ENCODE data around the gene KCNMA1. TPM values are rescaled to one million over a fixed set of nuclear protein-coding genes. Genes with fewer than 3 reads are reported as not detected.

The KCNMA1 gene
- total RNA-seq, 1 experiment from 2014 or later, result 20.7 TPM

DNA sequence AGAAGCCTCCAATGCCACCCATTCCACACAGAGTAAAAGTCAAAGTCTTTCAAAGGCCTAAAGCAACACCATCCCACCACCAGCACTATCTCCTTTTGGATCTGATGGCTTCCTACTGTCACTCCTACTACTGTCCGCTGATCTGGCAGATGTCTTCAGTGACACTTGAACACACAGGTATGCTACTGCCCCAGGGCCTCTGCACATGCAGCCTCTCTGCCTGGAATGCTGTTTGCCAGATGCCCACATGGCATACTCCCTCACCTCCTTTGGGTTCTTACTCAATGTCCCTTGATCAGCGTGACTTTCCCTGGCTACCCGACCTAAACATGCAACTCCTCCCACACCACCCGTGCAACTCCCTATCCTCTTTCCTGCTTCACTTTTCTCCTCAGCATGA, 512.4 kb downstream of the KCNMA1 start:
- peaks cover 10% of the 10 kb centered on the region for H3K27me3 Mint-ChIP-seq (ENCODE audit: insufficient read depth, unreplicated experiment)
- no peak for DNase-seq
- POLR2A ChIA-PET, result no interaction called here
- no peak overlapping the region for H3K27ac Mint-ChIP-seq (ENCODE audit: unreplicated experiment)
- no peaks in the 10 kb centered on the region for H3K4me1 Mint-ChIP-seq (ENCODE audit: low read depth, unreplicated experiment)
- no peaks in the 10 kb centered on the region for H3K9me3 Mint-ChIP-seq (ENCODE audit: unreplicated experiment)
- no peaks in the 10 kb centered on the region for H3K4me1 ChIP-seq
- H3K27me3 ChIP-seq (replicated peaks; ENCODE audit: control insufficient read depth, insufficient read depth, low read length), result no peaks in the 10 kb centered on the region; the same call in 1 of the 2 replicates
- H3K4me3 Mint-ChIP-seq (ENCODE audit: unreplicated experiment), result no peak overlapping the region
- no peaks in the 10 kb centered on the region for H3K9me3 ChIP-seq
- CTCF ChIA-PET, result no interaction called here
- H3K4me3 ChIP-seq (ENCODE audit: low read depth, low read length), result no peak overlapping the region
- TF ChIP-seq, protein P1, sequence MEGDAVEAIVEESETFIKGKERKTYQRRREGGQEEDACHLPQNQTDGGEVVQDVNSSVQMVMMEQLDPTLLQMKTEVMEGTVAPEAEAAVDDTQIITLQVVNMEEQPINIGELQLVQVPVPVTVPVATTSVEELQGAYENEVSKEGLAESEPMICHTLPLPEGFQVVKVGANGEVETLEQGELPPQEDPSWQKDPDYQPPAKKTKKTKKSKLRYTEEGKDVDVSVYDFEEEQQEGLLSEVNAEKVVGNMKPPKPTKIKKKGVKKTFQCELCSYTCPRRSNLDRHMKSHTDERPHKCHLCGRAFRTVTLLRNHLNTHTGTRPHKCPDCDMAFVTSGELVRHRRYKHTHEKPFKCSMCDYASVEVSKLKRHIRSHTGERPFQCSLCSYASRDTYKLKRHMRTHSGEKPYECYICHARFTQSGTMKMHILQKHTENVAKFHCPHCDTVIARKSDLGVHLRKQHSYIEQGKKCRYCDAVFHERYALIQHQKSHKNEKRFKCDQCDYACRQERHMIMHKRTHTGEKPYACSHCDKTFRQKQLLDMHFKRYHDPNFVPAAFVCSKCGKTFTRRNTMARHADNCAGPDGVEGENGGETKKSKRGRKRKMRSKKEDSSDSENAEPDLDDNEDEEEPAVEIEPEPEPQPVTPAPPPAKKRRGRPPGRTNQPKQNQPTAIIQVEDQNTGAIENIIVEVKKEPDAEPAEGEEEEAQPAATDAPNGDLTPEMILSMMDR (IDR thresholded peaks at IDR 0.05; ENCODE audit: insufficient read depth in 1 of 2, low read depth in 1 of 2, low read length in 1 of 2, severe bottlenecking in 1 of 2, unreplicated experiment in 1 of 2), result no peak
- intact Hi-C loops (cut with micrococcal nuclease; ENCODE audit: unreplicated experiment), result no loop called here
- H3K36me3 ChIP-seq (ENCODE audit: control insufficient read depth, insufficient read depth, low read length), result no peaks in the 10 kb centered on the region
- no TSS peak for BruUV-seq (replicated peaks)
- H3K36me3 Mint-ChIP-seq (ENCODE audit: insufficient read depth, unreplicated experiment), result no peaks in the 10 kb centered on the region

DNA sequence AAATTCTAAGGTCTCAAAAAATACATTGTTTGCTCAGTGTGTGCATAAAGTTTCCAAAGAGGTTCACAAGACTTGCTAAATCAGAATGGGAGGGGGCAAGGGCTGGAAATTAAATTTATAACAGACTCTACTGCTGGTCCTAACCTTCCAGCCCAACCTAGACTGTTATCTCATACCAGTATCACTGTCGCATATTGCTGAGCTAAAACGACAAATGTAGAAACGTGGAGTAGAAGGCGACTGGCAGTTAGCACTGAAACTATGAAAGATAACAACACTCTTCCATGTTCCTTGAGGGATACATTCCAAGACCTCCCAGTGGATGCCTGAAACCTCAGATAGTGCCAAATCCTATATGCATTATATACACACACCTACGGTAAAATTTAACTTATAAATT, 514.3 kb downstream of the KCNMA1 start:
- H3K27ac Mint-ChIP-seq (ENCODE audit: unreplicated experiment), result no peak overlapping the region
- H3K36me3 Mint-ChIP-seq (ENCODE audit: insufficient read depth, unreplicated experiment), result no peaks in the 10 kb centered on the region
- no peak overlapping the region for H3K4me3 Mint-ChIP-seq (ENCODE audit: unreplicated experiment)
- peaks cover 10% of the 10 kb centered on the region for H3K27me3 Mint-ChIP-seq (ENCODE audit: insufficient read depth, unreplicated experiment)
- ChIA-PET CTCF (no interaction called here), POLR2A (no interaction called here)
- no peaks in the 10 kb centered on the region for H3K36me3 ChIP-seq (ENCODE audit: control insufficient read depth, insufficient read depth, low read length)
- H3K4me3 ChIP-seq (ENCODE audit: low read depth, low read length), result no peak overlapping the region
- H3K4me1 Mint-ChIP-seq (ENCODE audit: low read depth, unreplicated experiment), result no peaks in the 10 kb centered on the region
- no peaks in the 10 kb centered on the region for H3K9me3 ChIP-seq
- TF ChIP-seq, protein P1 (IDR thresholded peaks at IDR 0.05; ENCODE audit: insufficient read depth in 1 of 2, low read depth in 1 of 2, low read length in 1 of 2, severe bottlenecking in 1 of 2, unreplicated experiment in 1 of 2), result no peak
- no TSS peak for BruUV-seq (replicated peaks)
- intact Hi-C loops (cut with micrococcal nuclease; ENCODE audit: unreplicated experiment), result no loop called here
- H3K4me1 ChIP-seq, result no peaks in the 10 kb centered on the region
- H3K9me3 Mint-ChIP-seq (ENCODE audit: unreplicated experiment), result no peaks in the 10 kb centered on the region
- no peaks in the 10 kb centered on the region; the same call in 1 of the 2 replicates for H3K27me3 ChIP-seq (replicated peaks; ENCODE audit: control insufficient read depth, insufficient read depth, low read length)
- no peak for DNase-seq

DNA sequence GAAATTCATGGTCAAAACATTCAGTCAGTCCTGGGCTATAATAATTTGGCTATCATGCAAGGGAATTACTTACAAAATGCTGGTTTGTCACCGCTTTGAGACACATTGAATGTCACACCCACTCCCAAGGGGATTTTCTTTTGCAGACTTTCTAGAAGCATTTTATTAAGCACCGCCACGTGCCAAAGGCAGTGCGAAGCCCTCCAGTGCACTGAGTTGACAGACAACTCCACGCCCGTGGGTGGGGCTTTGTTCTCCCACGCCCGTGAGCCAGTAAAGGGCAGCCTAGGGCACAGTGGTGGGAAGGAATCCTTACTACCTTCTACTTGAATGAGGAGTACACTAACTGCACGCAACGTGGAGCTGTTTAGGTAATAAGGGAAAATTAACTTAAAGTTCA, 515.8 kb downstream of the KCNMA1 start:
- BruUV-seq (replicated peaks), result no TSS peak
- no peaks in the 10 kb centered on the region for H3K36me3 ChIP-seq (ENCODE audit: control insufficient read depth, insufficient read depth, low read length)
- H3K27me3 Mint-ChIP-seq (ENCODE audit: insufficient read depth, unreplicated experiment), result peaks cover 6% of the 10 kb centered on the region
- intact Hi-C loops (cut with micrococcal nuclease; ENCODE audit: unreplicated experiment), result no loop called here
- no peaks in the 10 kb centered on the region for H3K4me1 ChIP-seq
- no peaks in the 10 kb centered on the region for H3K9me3 ChIP-seq
- H3K4me3 ChIP-seq (ENCODE audit: low read depth, low read length), result no peak overlapping the region
- ChIA-PET CTCF (no interaction called here), POLR2A (no interaction called here)
- H3K9me3 Mint-ChIP-seq (ENCODE audit: unreplicated experiment), result no peaks in the 10 kb centered on the region
- H3K4me3 Mint-ChIP-seq (ENCODE audit: unreplicated experiment), result no peak overlapping the region
- H3K36me3 Mint-ChIP-seq (ENCODE audit: insufficient read depth, unreplicated experiment), result no peaks in the 10 kb centered on the region
- H3K27me3 ChIP-seq (replicated peaks; ENCODE audit: control insufficient read depth, insufficient read depth, low read length), result no peaks in the 10 kb centered on the region; the same call in none of the 2 replicates
- TF ChIP-seq, protein P1 (IDR thresholded peaks at IDR 0.05; ENCODE audit: insufficient read depth in 1 of 2, low read depth in 1 of 2, low read length in 1 of 2, severe bottlenecking in 1 of 2, unreplicated experiment in 1 of 2), result no peak
- H3K27ac Mint-ChIP-seq (ENCODE audit: unreplicated experiment), result no peak overlapping the region
- no peak for DNase-seq
- H3K4me1 Mint-ChIP-seq (ENCODE audit: low read depth, unreplicated experiment), result no peaks in the 10 kb centered on the region
